ENCODE data around the gene NUP85.

GRCh38 chr17:75249564-75249963, 44.1 kb downstream of the NUP85 start:
- TF ChIP-seq, protein P1, sequence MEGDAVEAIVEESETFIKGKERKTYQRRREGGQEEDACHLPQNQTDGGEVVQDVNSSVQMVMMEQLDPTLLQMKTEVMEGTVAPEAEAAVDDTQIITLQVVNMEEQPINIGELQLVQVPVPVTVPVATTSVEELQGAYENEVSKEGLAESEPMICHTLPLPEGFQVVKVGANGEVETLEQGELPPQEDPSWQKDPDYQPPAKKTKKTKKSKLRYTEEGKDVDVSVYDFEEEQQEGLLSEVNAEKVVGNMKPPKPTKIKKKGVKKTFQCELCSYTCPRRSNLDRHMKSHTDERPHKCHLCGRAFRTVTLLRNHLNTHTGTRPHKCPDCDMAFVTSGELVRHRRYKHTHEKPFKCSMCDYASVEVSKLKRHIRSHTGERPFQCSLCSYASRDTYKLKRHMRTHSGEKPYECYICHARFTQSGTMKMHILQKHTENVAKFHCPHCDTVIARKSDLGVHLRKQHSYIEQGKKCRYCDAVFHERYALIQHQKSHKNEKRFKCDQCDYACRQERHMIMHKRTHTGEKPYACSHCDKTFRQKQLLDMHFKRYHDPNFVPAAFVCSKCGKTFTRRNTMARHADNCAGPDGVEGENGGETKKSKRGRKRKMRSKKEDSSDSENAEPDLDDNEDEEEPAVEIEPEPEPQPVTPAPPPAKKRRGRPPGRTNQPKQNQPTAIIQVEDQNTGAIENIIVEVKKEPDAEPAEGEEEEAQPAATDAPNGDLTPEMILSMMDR (IDR thresholded peaks at IDR 0.05; ENCODE audit: insufficient read depth, low read depth, low read length): no peak
- no peak for TF ChIP-seq EZH2 (IDR thresholded peaks at IDR 0.05; ENCODE audit: insufficient read depth, low read length)
